ENCODE measurements around the gene BAG3. TPM values are rescaled to one million over a fixed set of nuclear protein-coding genes. Genes with fewer than 3 reads are reported as not detected.

The BAG3 gene
- total and polyA plus RNA-seq, 9 of the 15 experiments (the other 6 are each of a cell fraction or from before 2014, with no cell fraction given), result 2.6 to 27.4 (median 7.2) TPM

GRCh38 chr10:119700321-119700954 is 49.3 kb downstream of the BAG3 start:
- ChIA-PET CTCF (ENCODE audit: low intra/inter-chr PET ratio) (no interaction called here), POLR2A (no interaction called here)
- no peaks in the 10 kb centered on the region for H3K9me1 ChIP-seq (ENCODE audit: control insufficient read depth, insufficient read depth, low read length)
- WGBS (ENCODE audit: insufficient coverage, low coverage, missing lambda C conversion rate), result 28% methylated on average over 4 of the region's 4 CpGs
- no peak for DNase-seq (ENCODE audit: extremely low read depth in 1 of 4, low spot score in 3 of 4)
- no peaks in the 10 kb centered on the region for H3K36me3 ChIP-seq (ENCODE audit: control insufficient read depth, insufficient read depth, low read length)
- no peaks in the 10 kb centered on the region for H3K27me3 ChIP-seq (ENCODE audit: control insufficient read depth in 2 of 2, insufficient read depth in 2 of 2, low read length in 2 of 2)
- no peaks in the 10 kb centered on the region for H3K9me3 ChIP-seq (replicated peaks; ENCODE audit: control insufficient read depth, insufficient read depth, low read depth, low read length)
- intact Hi-C loops (cut with micrococcal nuclease) (no loop called here), in situ Hi-C loops (cut with MboI) (no loop called here)
- no peak overlapping the region for H3K4me2 ChIP-seq (ENCODE audit: insufficient read depth, low read length)
- no peak for TF ChIP-seq CCAR2 (IDR thresholded peaks at IDR 0.05; ENCODE audit: low read depth, low read length)
- no peak for TF ChIP-seq NR3C1 (CRISPR knock-in tag; IDR thresholded peaks at IDR 0.05)
- TF ChIP-seq SPI1 (IDR thresholded peaks at IDR 0.05; ENCODE audit: borderline replicate concordance, low read depth, low read length), result peak; percentile 65
- TF ChIP-seq, protein P1, sequence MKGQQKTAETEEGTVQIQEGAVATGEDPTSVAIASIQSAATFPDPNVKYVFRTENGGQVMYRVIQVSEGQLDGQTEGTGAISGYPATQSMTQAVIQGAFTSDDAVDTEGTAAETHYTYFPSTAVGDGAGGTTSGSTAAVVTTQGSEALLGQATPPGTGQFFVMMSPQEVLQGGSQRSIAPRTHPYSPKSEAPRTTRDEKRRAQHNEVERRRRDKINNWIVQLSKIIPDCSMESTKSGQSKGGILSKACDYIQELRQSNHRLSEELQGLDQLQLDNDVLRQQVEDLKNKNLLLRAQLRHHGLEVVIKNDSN (CRISPR knock-in tag; IDR thresholded peaks at IDR 0.05), result no peak
- ATAC-seq, result no peak
- no peak overlapping the region for H3K27ac ChIP-seq (ENCODE audit: extremely low read depth, low read depth, low read length)
- no peak overlapping the region for H2AFZ ChIP-seq (ENCODE audit: low read depth, low read length)
- H4K20me1 ChIP-seq (replicated peaks; ENCODE audit: control insufficient read depth, insufficient read depth, low read length), result no peaks in the 10 kb centered on the region
- H3K9ac ChIP-seq (ENCODE audit: insufficient read depth in 1 of 2, low read depth in 2 of 2, low read length in 2 of 2), result no peak overlapping the region
- no peak for FAIRE-seq
- BruUV-seq (replicated peaks), result no TSS peak
- no peaks in the 10 kb centered on the region; a peak in 1 of 5 replicates for H3K4me1 ChIP-seq (replicated peaks in 1 of 2; ENCODE audit: control insufficient read depth in 2 of 2, insufficient read depth in 2 of 2, low read length in 2 of 2)
- H3K4me3 ChIP-seq, result no peak overlapping the region
- no peaks in the 10 kb centered on the region for H3K79me2 ChIP-seq (ENCODE audit: control insufficient read depth, insufficient read depth, low read length)

DNA sequence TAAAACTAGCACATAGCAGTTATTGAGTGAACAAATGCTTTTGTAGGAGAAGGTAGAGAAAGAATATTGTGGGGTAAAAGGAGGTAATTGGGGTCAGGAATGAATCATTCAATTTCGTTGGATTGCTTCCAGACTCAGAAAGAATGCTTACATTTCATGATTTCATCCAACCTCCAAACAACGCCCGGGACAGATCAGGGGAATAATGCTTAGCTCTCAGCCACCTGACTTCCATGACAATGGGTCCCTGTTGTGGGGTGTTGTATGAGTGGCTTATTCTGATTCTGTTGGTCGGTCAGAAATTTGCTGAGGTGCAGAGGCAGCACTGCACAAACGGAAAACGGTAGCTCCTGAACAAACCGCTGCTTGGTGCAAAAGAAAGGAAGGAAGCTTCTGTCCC is 50.7 kb downstream of the BAG3 start:
- Histone ChIP-seq H3K36me3 (ENCODE audit: control insufficient read depth, insufficient read depth, low read length) (no peaks in the 10 kb centered on the region), H4K20me1 (replicated peaks; ENCODE audit: control insufficient read depth, insufficient read depth, low read length) (no peaks in the 10 kb centered on the region), H3K9ac (ENCODE audit: insufficient read depth in 1 of 2, low read depth in 2 of 2, low read length in 2 of 2) (no peak overlapping the region), H3K4me1 (replicated peaks in 1 of 2; ENCODE audit: control insufficient read depth in 2 of 2, insufficient read depth in 2 of 2, low read length in 2 of 2) (no peaks in the 10 kb centered on the region; a peak in 1 of 5 replicates), H3K9me3 (replicated peaks; ENCODE audit: control insufficient read depth, insufficient read depth, low read depth, low read length) (no peaks in the 10 kb centered on the region), H3K79me2 (ENCODE audit: control insufficient read depth, insufficient read depth, low read length) (no peaks in the 10 kb centered on the region), H3K27ac (ENCODE audit: extremely low read depth, low read depth, low read length) (no peak overlapping the region), H2AFZ (ENCODE audit: low read depth, low read length) (0 out of 2 replicates have a peak overlapping the region, but pooled peaks have one; percentile 24), H3K9me1 (ENCODE audit: control insufficient read depth, insufficient read depth, low read length) (no peaks in the 10 kb centered on the region), H3K4me2 (ENCODE audit: insufficient read depth, low read length) (no peak overlapping the region; the same call in 1 of the 2 replicates), H3K27me3 (ENCODE audit: control insufficient read depth in 2 of 2, insufficient read depth in 2 of 2, low read length in 2 of 2) (no peaks in the 10 kb centered on the region), H3K4me3 (no peak overlapping the region)
- intact Hi-C loops (cut with micrococcal nuclease), result no loop called here
- no TSS peak for BruUV-seq (replicated peaks)
- POLR2A ChIA-PET, result interaction anchor here (0.6 to 1.6 kb wide), 4 partner anchors 24 to 494 kb away, joined by 3 to 4 read pairs (median 3); partner anchors contain the start of genes GRK5 and INPP5F
- in situ Hi-C loops (cut with MboI), result no loop called here
- CTCF ChIA-PET (ENCODE audit: low intra/inter-chr PET ratio), result interaction anchor here (0.6 kb wide), 1 partner anchor 11 kb away, joined by 4 read pairs; no protein-coding TSS in a partner anchor
- DNase-seq (ENCODE audit: extremely low read depth in 1 of 4, low spot score in 3 of 4) (no peak), ATAC-seq (no peak), FAIRE-seq (no peak)
- 10% methylated on average over 5 of the region's 7 CpGs for WGBS (ENCODE audit: insufficient coverage, low coverage, missing lambda C conversion rate)
- TF ChIP-seq ZBTB8A (IDR thresholded peaks at IDR 0.05; ENCODE audit: partially characterized antibody), result no peak
- no peak for TF ChIP-seq PML (IDR thresholded peaks at IDR 0.05; ENCODE audit: low read length)
- TF ChIP-seq NFE2L1 (tag; IDR thresholded peaks at IDR 0.05; ENCODE audit: borderline replicate concordance, low read depth), result no peak
- no peak for TF ChIP-seq PPARD (CRISPR knock-in tag; IDR thresholded peaks at IDR 0.05)
- no peak for TF ChIP-seq ZNF41 (CRISPR knock-in tag; conservative IDR thresholded peaks at IDR 0.05)
- no peak for TF ChIP-seq ZNF644 (tag; IDR thresholded peaks at IDR 0.05; ENCODE audit: low read depth)
- TF ChIP-seq CCNT2 (IDR thresholded peaks at IDR 0.05; ENCODE audit: borderline replicate concordance, extremely low read depth, insufficient read length, low read depth, low read length), result no peak
- TF ChIP-seq FOXA3 (CRISPR knock-in tag; conservative IDR thresholded peaks at IDR 0.05 in 1 of 2, IDR thresholded peaks at IDR 0.05 in 1 of 2), result no peak
- no peak for TF ChIP-seq POLR3G (IDR thresholded peaks at IDR 0.05; ENCODE audit: extremely low read depth, insufficient read length, insufficient replicate concordance)
- TF ChIP-seq, protein P2, sequence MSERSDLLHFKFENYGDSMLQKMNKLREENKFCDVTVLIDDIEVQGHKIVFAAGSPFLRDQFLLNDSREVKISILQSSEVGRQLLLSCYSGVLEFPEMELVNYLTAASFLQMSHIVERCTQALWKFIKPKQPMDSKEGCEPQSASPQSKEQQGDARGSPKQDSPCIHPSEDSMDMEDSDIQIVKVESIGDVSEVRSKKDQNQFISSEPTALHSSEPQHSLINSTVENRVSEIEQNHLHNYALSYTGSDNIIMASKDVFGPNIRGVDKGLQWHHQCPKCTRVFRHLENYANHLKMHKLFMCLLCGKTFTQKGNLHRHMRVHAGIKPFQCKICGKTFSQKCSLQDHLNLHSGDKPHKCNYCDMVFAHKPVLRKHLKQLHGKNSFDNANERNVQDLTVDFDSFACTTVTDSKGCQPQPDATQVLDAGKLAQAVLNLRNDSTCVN (CRISPR knock-in tag; IDR thresholded peaks at IDR 0.05), result no peak
- TF ChIP-seq SUPT5H (IDR thresholded peaks at IDR 0.05), result no peak
